Measurements from ENCODE around the gene PTGR2.
"Not testable (repeated sequence)": the region's sequence is repeated elsewhere in the genome, so short reads cannot be mapped to it uniquely, and the experiment has no call there.

Gene PTGR2

GRCh38 chr14:73851567-73852382, at the start of gene PTGR2:
TSS of gene PTGR2 (plus strand) at chr14:73851831. CDS start at chr14:73858863, 7,032 bp downstream.
- DNase-seq = peak; percentile 98

GRCh38 chr14:73802431-73803188, 49.0 kb upstream of the PTGR2 start:
- DNase-seq = no peak

DNA sequence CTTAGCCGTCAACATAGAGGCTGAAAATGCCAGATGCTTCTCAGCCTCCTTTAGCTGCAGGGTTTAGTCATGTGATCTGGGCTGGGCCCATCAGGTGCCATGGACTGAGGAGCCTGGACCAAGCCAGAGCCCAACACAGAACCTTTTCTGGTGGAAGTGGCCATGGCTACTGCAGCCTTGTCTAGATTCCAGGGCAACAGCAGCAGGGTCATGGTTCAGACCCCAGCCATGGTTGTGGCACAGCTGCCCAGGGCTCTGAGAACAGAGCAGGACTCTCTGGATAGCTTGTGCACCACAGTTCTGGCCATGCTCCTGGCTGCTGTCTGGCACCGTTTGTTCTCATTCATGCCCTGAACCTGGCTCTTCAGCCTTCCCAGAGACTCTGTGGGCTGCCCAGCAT, 47.0 kb upstream of the PTGR2 start:
- no peak for DNase-seq

- no peak for DNase-seq
These were observed 44.2 kb upstream of the PTGR2 start for GRCh38 chr14:73807457-73807856.

GRCh38 chr14:73809391-73809790, 42.2 kb upstream of the PTGR2 start:
- no peak for DNase-seq

DNA sequence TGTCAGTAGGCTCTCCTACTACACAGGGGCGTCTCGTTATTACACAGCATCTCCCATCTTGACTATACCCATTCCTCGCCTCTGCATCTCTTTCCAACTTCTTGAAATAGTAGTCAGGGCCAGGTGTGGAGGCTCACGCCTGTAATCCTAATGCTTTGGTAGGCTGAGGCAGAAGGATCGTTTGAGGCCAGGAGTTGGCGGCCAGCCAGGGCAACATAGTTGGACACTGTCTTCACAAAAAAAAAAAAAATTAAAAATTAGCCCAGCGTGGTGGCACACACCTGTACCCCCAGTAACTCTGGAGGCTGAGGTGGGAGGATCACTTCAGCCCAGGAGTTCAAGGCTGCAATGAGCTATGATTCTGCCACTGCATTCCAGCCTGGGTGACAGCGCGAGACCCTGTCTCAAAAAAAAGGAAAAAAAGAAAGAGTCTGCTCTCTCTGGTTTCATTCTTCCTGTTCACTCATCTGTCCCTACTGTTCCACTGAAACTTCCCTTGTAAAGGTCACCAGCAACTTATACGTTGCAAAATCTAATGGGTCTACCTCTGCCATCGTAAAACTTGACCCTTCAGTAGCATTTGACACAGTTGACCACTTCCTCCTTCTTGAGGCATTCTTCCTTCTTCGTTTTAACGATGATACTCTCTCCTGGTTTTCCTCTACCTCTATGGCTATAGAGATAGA, 41.0 kb upstream of the PTGR2 start:
- no peak for DNase-seq

- no peak for DNase-seq
These were observed 40.5 kb upstream of the PTGR2 start for GRCh38 chr14:73811164-73811503.

- DNase-seq = no peak
These were observed 37.5 kb upstream of the PTGR2 start for GRCh38 chr14:73814153-73814552.

GRCh38 chr14:73815849-73816248, 35.8 kb upstream of the PTGR2 start:
- DNase-seq = no peak

GRCh38 chr14:73816393-73816816, 35.2 kb upstream of the PTGR2 start:
- no peak for DNase-seq

- DNase-seq = no peak
These were observed 34.5 kb upstream of the PTGR2 start for GRCh38 chr14:73817020-73817655.

- no peak for DNase-seq
These were observed 32.8 kb upstream of the PTGR2 start for GRCh38 chr14:73818821-73819220.

DNA sequence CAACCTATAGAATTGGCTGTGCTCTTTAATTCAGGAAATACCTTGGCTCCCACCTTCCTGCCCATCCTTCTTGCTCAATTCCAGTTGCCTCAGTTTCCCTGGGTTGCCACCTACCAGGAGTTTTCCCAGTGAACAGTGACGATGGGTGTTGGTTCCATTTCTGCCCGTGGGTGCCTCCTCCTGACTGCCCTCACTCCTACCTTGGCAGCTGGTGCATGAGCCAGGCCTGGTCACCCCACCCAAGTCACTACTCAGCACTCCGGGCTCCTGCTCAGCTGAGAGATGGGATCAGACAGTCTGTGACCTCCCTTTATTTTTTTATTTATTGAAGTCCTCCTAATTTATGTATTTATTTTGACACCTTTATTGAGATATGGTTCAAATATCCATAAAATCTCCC, 31.0 kb upstream of the PTGR2 start:
- no peak for DNase-seq

DNA sequence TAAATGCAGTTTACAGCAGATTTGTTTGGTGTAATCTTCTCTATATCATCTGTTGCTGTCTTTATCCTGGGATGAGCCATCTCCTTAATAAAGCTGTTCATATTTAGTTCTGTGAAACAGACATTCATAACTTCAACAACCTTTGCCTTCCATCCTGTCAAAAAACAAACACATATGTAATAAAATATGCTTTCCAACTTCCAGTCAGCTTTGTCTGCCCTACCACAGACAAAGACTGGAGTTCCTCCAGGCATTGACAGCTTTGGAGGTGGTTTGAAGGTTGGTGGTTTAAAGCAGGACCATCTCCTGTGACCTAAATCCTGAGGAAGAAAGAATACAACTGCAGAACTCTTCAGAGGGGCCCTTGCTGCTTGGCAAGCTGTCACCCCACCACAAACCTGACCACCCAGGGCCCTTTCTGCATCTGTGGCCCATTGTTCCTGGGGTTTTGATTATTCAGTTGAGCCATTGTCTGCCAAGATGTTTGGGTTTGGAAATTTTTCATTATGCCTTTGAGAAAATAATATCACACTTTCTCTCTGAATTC, 28.2 kb upstream of the PTGR2 start:
- DNase-seq = no peak

DNA sequence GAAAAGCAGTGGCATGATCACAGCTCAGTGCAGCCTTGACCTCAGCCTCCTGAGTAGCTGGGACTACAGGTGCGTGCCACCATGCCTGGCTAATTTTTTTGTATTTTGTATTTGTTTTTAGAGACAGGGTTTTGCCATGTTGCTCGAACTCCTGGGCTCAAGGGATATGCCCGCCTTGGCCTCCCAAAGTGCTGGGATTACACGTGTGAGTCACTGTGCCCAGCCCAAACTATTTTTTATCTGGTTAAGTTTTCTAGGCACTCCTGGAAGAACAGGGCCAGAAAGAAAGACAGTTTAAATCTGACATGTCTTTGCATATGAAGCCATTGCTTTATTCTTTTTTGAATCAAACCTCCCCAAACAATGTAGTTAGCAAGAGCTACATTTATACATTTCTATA, 27.5 kb upstream of the PTGR2 start:
- DNase-seq = no peak

DNA sequence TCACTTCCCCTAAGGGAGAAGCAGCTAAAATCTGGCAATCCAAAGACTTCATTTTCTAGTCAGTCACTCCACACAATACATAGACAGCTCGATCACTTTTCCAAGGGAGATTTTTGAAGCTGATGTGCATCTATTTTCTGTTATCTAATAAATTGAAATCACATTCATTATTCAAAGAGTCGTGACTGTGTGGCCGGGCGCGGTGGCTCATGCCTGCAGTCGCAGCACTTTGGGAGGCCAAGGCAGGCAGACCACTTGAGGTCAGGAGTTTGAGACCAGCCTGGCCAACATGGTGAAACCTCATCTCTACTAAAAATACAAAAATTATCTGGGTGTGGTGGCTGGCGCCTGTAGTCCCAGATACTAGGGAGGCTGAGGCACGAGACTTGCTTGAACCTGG, 27.1 kb upstream of the PTGR2 start:
- DNase-seq = no peak

GRCh38 chr14:73825551-73826188, 26.0 kb upstream of the PTGR2 start:
- DNase-seq = peak; percentile 86

DNA sequence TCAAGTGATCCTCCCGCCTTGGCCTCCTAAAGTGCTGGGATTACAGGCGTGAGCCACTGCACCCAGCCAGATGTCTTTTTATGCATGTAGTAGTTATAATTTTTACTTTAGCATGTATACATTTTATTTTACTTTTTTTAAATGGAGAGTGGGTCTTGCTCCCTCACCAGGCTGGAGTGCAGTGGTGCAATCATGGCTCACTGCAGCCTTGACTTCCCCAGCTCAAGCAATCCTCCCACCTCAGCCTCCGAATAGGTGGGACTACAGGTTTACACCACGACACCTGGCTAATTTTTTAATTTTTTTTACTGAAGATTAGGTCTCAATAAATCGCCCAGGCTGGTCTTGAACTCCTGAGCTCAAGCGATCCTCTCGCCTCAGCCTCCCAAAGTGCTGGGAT, 24.4 kb upstream of the PTGR2 start:
- not testable (repeated sequence) for DNase-seq

DNA sequence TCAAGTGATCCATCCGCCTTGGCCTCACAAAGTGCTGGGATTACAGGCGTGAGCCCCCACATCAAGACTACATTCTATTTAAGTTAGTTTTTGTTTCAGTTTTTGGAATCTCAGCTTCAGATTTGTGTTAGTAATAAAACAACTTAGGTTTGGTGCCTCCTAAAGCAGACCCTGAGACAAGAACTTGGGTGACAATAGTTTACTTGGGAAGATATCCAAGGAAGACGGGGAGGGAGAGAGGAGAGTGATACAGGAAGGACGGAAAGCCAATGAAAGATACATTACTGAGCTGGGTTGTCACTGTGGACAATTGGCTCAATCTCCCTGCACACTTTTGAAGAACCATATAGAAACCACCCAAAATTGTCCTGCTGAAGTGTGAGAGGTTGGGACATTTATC, 22.6 kb upstream of the PTGR2 start:
- no peak for DNase-seq

DNA sequence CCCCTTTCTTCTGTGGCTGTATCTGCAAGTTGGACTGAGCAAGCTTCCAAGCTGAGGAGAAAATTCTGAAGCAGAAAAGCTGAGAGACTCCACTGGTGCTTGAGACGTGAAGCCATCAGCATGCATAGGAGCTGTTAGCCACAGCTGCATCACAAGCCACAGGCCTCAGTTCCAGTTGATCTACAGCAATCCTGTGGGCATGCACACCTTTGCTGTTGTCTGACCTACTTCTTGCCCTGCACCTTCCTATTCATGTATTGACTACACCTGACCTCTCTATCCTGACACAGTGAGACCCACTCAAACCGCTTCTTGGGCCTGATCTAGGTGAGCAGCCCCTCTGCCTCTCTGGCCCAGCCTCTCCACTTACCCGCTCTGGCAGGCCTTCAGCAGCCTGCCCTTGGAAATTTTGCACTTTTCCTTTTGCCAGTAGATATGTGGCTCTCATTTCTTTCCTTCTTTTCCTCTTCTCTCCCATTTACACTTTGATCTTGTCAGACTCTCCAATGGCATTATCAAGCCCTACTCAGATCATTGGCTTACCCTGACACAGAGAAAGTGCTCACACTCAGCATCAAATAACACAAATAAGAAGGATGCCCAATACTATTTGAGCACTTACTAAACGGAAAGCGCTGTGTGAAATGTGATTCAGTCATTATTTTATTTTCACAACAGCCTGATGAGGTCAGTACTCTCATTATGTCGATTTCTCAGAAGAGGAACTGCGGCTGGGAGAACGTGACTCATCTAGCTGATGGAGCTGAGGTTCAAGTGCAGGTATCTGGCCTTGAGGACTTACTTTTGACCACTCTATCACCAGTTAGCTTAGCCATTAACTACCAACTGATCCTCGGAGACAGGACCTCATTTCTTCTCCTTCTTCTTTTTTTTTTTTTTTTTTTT, 21.9 kb upstream of the PTGR2 start:
- DNase-seq = peak; percentile 35

DNA sequence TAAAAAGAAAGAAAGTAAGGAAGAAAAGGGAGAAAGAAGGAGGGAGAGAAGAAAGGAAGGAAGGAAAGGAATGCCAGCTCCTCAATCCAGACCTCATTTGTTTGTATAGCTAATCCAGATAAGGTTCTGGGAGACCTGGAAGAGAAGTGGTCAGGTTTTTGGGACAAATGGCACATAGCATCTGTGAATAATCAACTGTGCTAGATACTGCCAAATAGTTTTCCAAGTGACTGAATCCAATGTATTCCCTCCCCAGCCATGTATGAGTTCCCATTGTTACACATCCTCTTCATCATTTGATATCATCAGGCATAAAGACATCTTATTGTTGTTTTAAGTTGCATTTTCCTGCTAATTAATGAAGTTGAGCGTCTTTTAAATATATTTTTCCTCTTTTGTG, 18.6 kb upstream of the PTGR2 start:
- peak; percentile 39 for DNase-seq
